ENCODE measurements around the gene IVL.

- no peak for TF ChIP-seq CTCF (IDR thresholded peaks at IDR 0.05)
- TF ChIP-seq POLR2A (IDR thresholded peaks at IDR 0.05): no peak
These were observed 24.3 kb upstream of the IVL start for GRCh38 chr1:152884085-152884484.

All from tibial nerve (tissue), 3 donors.